NCI-H1436 treated with DMSO at 0.1 percent for 48 hours (cell line): ENCODE data around the gene CYP11A1.

Experiments
- DNase-seq: peaks from one replicate; lab custom pipeline; 2025; lab: John Stamatoyannopoulos, UW

Gene CYP11A1

GRCh38 chr15:74388363-74388951, 21.0 kb upstream of the CYP11A1 start:
- DNase-seq, result no peak

GRCh38 chr15:74387621-74388362, 20.3 kb upstream of the CYP11A1 start:
- no peak for DNase-seq

DNA sequence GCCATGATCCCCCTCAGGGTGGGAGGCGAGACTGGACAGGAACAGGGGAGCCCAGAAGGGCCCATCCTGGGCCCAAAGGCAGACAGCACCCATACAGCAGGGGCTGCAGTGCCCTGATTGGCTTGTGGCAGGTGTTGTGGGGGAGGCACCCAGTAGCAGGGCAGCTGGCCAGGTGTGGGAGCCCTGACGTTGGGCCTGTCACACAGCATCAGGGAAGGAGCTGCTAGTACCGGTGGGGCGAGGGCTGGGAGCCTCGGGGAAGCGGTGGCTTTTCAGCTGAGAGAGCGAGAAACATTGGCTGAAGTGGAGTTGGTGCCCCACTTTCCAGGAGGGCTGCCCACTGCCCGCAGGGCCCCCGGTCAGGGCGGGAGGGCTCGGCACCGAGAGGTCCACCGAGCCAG, 19.7 kb upstream of the CYP11A1 start:
- DNase-seq, result no peak

- DNase-seq, result no peak
Measured at GRCh38 chr15:74386496-74387140, 19.2 kb upstream of the CYP11A1 start.

DNA sequence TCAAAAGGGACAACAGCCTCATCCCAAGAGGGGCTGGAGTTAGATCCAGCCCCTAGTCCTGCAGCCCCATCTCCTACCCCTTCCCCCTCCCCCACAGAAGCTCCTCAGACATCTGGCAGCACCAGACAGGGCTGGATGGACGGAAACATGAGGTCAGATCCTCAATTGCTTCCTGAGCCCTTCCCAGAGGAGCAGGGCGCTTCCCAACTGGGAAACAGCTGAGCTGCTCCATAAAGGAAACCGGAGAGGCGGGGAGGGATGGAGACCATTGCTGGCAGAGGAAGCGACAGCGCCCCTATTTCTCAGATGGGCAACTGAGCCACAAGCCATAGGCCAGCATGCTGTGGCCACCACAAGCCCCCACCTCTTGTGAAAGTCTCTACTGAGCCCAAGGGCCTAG, 18.3 kb upstream of the CYP11A1 start:
- no peak for DNase-seq

DNA sequence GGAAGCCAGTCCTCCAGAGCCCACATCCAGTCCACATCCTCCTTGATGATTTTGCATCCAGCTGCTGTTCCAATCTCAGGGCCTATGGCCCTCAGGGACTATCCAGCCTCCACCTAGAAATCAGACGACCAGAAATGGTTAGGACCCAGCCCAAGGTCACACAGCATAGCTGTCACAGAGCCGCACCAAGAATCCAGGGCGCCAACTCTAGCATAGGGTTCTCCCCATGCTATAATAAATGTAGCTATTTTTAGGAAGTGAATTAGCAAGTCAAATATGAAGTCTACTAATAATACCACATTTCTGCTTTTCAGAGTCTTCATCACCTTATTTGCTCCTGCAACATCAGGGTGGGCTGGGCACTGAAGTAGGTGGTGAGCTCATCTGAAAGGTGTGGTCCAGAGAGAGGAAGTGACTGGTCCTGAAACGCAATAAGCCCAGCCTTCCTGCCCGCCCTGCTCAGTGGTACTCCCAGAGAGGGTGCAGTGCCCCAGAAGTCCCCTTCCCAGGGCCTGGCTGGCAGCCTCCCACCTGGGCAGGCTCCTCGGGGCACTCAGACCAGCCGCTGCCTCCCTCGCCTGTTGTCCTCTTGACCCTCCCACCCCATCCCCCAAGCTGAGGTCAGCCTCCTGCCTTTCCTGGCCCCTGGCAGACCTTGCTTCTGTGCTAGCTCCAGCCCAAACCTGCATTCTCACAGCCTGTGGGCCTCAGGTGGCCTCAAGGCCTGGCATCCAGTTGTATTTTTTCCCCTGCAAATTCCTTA, 17.6 kb upstream of the CYP11A1 start:
- no peak for DNase-seq

- DNase-seq, result no peak
Measured at GRCh38 chr15:74384566-74384880, 17.1 kb upstream of the CYP11A1 start.

GRCh38 chr15:74383695-74384565, 16.5 kb upstream of the CYP11A1 start:
- DNase-seq, result no peak

GRCh38 chr15:74383286-74383685, 15.8 kb upstream of the CYP11A1 start:
- DNase-seq, result no peak

DNA sequence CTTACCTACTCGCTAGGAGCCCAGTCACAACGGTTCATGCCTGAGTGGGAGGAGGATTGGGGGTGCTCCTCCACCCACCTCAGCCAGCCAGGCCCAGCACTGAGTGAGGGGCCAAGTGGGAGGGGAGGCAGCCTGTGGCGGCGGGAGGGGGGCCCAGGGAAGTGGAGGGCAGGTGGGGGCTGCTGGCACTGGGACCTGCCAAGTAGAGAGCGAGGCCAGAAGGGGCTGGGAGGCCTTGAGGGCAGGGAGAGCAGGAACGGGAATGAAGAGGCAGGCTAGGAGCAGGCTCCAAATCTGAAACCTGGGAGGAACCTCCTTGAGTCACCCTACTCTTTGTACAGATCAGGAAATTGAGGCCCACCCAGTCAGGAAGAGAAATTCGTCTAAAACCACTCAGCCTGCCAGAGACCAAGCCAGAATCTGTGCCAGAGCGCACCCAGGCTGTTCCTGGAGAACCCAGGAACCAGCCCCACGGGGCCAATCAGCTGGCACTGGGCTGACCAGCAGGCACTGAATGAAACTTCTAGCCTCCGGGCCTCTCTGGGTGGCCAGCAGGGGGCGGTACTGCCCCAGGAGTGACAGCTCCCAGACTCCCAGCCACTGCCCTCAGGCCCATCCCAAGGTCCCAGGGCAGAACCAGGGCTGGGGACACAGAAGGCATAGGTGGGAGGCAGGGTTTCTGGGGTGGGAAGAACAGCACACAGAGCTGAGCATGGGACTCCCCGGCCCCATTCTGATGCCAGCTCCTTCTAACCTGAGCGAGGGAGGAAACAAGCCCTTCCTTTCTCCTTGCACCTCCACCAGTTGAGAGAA, 14.8 kb upstream of the CYP11A1 start:
- DNase-seq, result no peak

DNA sequence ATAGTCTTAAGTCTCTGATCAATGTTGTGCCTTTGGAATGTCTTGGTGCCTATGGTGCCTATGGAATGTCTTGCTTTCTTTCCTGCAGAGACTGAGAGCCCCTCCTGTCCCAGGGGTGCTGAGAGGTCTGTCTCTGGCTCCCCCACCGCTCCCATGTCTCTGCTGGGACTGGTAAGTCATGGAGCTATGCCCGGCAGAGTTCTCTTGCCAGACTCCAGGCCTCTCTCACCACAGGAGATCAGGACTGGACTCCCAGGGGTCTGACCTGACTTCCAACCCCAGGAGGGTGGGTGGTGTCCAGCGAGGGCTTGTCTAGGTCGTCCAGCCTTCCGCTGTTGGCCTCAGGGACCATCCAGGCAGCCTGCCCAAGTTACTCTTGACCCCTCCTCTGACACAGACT, 14.0 kb upstream of the CYP11A1 start:
- DNase-seq, result no peak

DNA sequence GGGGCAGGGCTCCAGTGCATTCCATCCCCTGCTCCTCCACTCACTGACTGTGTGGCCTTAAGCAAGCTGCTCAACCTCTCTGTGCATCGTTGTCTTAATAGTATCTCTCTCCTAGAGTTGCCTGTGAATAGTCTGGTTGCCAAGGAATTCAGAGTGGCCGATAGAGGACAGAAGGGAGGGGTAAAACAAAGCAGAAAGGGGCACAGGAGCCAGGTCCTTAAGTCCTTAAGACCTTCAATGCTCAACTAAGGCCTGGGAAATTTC, 13.7 kb upstream of the CYP11A1 start:
- DNase-seq, result no peak

GRCh38 chr15:74380361-74381189, 13.1 kb upstream of the CYP11A1 start:
- DNase-seq, result no peak

DNA sequence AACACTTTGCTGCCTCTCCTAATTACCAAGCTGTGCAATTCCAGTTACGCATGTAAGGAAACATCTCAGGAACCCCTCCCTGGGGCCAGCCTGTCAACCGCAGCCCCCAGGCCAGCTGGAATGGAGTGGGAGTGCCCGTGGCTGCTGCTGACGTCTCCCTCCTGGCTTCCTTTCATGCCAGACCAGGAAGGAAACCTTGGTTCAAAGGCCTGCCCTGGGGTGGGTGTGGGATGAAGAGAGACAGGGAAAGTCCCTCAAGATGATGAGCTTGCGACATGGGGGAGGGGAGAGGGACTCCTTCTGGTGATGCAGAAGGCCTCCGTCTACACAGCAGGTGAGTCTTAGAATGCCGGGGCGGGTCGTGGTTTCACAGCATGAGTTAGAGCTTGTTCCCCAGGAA, 11.4 kb upstream of the CYP11A1 start:
- no peak for DNase-seq

DNA sequence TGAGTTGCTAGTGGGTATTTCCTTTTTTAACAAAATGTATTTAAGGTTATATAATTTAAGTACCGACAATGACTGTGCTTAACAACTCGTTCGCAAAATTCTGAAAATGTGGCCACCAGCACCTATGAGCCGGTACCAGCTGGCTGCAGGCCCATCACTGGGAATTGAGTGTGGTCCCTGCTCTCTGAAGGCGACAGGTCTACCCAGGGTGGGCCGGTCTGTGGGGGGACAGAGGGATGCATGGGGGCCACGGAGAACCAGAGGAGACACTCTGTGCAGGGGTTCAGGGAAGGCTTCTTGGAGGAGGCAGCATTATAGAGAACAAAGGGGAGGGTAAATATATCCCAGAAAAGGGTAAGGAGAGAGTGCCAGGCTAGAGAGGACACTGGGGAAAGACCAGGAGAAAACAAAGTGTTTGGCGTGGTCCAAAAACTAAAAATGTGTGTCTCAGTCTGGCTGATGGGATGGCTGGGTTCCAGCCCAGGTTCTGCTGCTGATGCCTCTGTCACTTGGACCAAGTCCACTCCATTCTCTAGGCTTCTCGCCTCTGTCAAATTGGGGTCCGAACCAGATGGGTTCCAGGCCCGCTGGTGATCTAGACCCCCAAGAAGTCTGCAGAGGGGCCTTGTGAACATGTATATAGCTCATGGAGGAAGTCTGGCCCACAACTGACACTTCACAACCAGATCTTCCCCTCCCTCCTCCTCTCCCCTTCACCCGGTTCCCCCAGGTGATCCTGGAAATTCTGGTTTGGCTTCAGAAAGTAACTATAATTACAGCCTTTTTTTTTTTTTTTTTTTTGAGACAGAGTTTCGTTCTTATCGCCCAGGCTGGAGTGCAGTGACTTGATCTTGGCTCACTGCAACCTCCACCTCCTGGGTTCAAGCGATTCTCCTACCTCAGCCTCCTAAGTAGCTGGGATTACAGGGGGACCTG, 10.7 kb upstream of the CYP11A1 start:
- DNase-seq, result no peak

DNA sequence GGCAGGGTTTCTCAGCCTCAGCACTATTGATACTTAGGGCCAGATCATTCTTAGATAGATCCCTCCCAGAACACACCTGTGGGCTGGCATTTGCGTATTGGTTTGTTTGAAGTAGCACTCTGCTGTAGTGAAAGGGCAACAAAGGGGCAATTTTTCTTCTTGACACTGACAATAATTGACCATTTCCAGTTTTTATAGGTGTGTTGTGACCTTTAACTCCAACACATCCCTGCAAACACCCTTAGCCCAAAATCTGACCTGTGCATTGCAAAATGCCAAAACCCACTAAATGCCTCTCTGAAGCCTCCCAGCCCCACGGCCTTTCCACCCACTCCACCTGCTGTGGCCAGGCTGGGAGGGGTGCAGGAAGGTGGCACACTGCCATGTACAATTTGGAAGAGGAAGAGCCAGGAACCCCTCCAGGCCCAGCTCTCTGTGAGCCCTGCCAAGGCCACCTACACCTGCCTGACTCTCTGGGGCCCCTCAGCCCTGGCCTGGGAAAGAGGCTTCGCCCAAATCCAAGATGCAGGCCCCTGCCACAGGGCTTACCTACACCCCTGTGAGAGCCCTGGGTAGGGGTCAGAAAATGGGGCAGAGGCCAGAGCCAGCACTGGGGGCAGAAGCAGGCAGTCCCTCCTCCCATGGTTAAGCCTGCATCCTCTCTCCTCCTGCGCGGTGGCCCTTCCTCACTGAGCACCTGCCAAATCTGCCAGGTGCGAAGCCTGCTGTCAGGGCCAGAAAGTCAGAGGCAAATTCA, 9.6 kb upstream of the CYP11A1 start:
- DNase-seq, result no peak

- DNase-seq, result no peak
Measured at GRCh38 chr15:74376226-74376625, 8.8 kb upstream of the CYP11A1 start.

DNA sequence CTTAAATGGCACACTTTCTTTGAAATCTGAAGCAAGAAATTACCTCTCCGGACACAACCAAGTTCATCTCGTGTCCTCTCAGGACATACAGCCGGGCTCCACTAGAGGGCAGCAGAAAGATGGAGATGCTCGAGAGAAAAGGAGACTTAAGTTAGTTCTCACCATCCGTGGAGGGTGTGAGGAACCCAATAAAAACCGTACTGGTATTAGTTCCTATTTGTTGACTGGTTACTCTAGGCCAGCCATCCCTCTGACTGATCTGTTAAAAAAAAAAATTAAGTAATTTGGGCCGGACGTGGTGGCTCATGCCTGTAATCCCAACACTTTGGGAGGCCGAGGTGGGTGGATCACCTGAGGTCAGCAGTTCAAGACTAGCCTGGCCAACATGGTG, 7.9 kb upstream of the CYP11A1 start:
- DNase-seq, result peak; percentile 25
